Smooth muscle cell of the pulmonary artery (primary cell): ENCODE results near the gene MMRN2. TPM values are rescaled to one million over a fixed set of nuclear protein-coding genes. Genes with fewer than 3 reads are reported as not detected.

ENCODE experiments used
- total RNA-seq: library from RNA; depleted of rRNA; stranded (reverse); fragments of >200 nt; gene quantifications from 2 replicates; pipeline ENCODE4 v1.2.3, GENCODE V29; 2014

The MMRN2 gene, protein sequence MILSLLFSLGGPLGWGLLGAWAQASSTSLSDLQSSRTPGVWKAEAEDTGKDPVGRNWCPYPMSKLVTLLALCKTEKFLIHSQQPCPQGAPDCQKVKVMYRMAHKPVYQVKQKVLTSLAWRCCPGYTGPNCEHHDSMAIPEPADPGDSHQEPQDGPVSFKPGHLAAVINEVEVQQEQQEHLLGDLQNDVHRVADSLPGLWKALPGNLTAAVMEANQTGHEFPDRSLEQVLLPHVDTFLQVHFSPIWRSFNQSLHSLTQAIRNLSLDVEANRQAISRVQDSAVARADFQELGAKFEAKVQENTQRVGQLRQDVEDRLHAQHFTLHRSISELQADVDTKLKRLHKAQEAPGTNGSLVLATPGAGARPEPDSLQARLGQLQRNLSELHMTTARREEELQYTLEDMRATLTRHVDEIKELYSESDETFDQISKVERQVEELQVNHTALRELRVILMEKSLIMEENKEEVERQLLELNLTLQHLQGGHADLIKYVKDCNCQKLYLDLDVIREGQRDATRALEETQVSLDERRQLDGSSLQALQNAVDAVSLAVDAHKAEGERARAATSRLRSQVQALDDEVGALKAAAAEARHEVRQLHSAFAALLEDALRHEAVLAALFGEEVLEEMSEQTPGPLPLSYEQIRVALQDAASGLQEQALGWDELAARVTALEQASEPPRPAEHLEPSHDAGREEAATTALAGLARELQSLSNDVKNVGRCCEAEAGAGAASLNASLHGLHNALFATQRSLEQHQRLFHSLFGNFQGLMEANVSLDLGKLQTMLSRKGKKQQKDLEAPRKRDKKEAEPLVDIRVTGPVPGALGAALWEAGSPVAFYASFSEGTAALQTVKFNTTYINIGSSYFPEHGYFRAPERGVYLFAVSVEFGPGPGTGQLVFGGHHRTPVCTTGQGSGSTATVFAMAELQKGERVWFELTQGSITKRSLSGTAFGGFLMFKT
- 6.2 and 6.3 TPM in 2 replicates for total RNA-seq

DNA sequence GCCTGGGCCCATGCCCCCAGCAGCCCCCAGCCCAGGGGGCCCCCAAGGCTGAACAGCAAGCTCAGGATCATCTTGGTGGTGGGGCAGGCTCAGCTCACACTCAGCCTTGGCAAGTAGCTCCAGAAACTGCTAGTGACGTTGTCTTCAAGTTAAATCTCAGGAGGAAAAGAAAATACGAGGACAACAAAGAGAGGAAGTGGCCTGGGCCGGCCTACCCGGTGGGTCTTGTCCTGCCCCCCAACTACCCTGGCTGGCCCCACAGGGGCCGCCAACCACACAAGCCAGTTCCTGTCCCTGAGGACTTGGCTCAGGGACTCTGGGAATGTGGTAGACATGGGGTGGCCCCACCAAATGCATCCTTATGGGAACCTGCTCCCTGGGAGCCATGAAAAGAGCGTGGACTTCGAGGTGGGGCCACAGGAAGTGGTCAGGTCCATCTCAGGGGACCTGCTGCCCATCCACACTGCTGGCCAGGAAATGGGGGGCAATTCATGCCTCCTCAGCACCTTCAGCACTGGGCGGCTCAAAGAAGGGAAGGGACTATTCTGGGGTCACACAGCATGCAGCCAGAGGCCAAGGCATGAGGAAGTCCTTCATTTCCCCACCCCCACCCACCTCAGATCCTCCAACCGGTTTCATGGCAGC lies at the start of gene MMRN2:
TSS of gene MMRN2 (minus strand) at position 145 of the 645 bp plus-strand sequence. CDS start at position 71, 74 bp downstream.

DNA sequence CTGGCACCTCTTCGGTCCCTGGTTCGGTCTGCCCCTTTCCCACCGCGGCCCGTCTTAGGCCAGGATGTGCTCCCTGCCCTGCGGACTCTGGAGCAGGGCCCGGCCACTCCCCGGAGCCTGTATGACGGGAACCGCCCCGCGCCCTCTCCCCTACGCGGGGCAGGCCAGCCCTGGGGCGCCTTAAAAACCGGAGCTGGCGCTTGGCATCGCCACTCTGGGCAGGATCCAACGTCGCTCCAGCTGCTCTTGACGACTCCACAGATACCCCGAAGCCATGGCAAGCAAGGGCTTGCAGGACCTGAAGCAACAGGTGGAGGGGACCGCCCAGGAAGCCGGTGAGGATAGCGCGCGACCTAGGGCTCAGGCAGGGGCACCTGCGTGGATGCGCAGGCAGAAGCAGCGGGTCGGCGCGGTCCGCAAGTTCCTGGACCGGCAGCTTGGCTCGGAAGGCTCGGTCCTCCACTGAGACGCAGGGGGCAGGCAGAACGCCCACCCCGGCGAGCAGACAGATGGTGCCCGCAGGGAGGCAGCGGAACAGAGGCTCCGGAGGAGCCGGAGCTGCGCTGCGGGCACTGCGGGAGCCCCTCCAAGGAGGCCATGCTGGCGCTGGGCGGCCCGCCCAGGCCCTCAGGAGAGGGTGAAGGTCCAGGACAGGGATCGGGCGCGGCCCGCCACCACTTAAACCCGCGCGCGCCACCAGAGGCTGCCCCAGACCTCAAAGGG lies 11.0 kb upstream of the MMRN2 start, which contains the start of gene ADIRF:
TSS of gene ADIRF (plus strand) at position 212 of the 723 bp plus-strand sequence. CDS start at position 275, 63 bp downstream.

DNA sequence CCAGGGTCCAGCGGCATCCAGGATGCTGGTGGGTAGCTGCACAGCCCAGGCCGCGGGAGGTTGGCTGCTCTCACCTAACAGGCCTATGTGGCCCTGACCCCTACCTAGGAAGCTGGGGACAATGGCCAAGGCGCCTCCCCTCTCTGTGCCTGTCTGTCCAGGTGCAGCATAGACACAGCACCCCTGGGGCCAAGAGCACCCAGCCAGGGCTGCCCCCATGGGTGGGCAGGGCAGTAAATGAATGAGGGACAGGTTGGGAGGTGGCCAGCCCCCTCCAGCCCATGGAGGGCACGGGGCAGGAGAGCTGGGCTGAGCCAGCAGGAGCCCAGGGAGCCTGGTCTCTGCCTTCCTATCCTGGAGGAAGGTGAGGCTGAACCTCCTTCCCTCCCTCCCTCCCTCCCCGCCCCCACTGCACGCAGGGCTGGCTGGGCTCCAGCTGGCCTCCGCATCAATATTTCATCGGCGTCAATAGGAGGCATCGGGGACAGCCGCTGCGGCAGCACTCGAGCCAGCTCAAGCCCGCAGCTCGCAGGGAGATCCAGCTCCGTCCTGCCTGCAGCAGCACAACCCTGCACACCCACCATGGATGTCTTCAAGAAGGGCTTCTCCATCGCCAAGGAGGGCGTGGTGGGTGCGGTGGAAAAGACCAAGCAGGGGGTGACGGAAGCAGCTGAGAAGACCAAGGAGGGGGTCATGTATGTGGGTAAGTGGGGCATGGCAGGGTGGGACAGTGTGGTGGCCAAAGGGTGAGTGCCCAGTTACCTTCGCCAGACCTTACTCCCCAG lies 893 bp upstream of the MMRN2 start, which contains the start of gene SNCG:
TSS of gene SNCG (plus strand) at position 484 of the 785 bp plus-strand sequence. CDS start at position 583, 99 bp downstream.

Other genes with a start within 250 kb of the MMRN2 start
- gene BMPR1A, start 201.0 kb downstream of the MMRN2 start, total RNA-seq: 55.2 and 60.5 TPM in 2 replicates
- 4.5 and 13.0 TPM in 2 replicates for gene SNCG, start 984 bp upstream of the MMRN2 start, total RNA-seq
- gene ADIRF, start 10.9 kb upstream of the MMRN2 start, total RNA-seq: 86.1 and 116 TPM in 2 replicates
- gene FAM25A, start 62.7 kb upstream of the MMRN2 start, total RNA-seq: not detected in 2 replicates
- 205 and 225 TPM in 2 replicates for gene GLUD1, start 137.2 kb upstream of the MMRN2 start, total RNA-seq
- gene SHLD2, start 137.6 kb upstream of the MMRN2 start, total RNA-seq: 22.0 and 25.9 TPM in 2 replicates